GM18507 (cell line): ENCODE measurements around the gene DOHH.

Source experiments
- DNase-seq: peaks from one replicate; pipeline ENCODE4 v3.0.0; 2011; ENCODE audit warnings: low read depth; ENCODE audit not compliant: insufficient read length; ENCODE audit errors: extremely low spot score
- FAIRE-seq: peaks from 2 replicates; lab custom pipeline; 2011; peaks lifted over from hg19 to GRCh38; lab: Jason Lieb, UNC

The DOHH gene

GRCh38 chr19:3500429-3501101 lies at the start of gene DOHH:
Gene DOHH, minus strand, starts transcription at chr19:3500674. Its CDS starts 3,860 bp downstream, at chr19:3496814.
- DNase-seq (peak; percentile 88), FAIRE-seq (peak; percentile 99)

DNA sequence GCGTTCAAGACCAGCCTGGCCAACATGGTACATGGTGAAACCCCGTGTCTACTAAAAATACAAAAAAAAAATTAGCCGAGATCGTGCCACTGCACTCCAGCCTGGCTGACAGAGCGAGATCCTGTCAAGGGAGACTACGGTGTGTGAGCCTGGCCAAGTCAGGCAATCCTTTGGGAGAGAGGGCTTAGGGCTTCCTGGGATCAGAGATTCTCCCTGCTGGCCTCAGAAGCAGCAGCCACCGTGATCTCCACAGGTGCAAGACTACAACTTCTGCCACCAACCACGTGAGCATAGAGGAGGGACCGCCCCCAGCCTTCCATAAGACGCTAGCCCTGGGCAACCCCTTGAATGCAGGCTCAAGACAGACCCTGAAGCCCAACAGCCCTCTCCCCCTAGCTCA lies 49.3 kb upstream of the DOHH start:
- FAIRE-seq (no peak), DNase-seq (no peak)

- no peak for DNase-seq
- FAIRE-seq: no peak
Observed at GRCh38 chr19:3548606-3549005, 48.1 kb upstream of the DOHH start.

DNA sequence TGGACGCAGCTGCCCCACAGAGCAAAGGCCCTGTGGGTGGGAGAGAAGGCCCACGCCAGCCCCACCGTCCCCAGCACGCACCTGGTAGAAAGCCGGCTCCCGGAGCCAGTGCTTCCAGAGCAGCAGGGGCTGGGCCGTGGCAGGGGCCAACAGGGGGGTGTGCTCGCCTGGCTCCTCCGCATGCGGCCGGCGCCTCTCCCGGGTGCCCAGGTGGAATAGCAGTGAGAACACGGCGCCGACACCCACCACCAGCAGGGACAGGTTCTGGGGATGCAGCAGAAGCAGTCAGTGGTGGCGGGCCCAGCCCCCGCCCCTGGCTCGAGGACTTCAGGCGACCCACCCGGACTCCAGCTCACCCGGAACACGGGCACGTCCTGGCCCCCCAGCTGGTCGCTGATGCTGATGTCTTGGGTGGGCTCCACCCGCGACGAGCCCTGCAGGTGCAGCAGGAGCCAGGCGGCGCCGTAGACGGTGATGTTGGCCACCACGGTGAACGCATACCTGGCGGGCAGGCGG lies 47.4 kb upstream of the DOHH start:
- FAIRE-seq (no peak), DNase-seq (no peak)

DNA sequence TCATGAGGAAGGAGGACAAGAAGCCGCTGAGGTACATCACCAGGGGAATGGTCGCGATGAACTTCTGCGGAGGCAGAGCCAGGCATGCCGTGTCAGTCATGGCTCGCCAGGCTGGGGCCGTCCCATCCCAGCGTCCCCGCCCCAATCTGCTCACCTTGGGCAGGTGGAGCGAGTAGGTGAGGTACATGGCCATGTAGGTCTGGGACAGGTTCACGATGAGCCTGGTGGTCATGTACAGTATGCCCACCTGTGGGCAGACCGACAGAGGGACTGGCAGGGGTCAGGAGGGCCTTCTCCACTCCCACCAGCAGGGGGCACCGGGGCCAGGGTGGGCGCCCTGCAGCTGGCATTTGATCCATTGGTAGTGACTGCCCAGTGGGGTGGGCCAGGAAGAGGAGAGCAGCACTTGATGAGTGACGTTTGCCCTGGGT lies 46.8 kb upstream of the DOHH start:
- DNase-seq: no peak
- no peak for FAIRE-seq

DNA sequence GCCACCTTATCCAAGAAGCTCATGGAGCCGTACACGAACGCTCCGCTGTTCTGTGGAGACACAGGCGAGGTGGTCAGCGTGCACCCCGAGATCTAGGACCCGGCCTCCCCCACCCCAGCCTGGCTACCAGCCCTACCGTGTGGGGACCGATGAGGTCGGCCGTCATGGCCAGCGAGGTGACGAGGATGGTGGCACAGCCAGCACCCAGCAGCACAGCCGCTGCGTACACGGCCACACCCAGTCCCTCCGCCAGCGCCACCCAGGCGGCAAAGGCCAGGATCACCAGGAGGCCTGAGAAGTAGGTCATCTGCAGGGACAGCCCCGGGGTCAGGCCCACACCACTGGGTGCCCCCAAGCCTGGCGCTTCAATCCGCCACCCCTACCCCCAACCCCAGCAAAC lies 45.6 kb upstream of the DOHH start:
- FAIRE-seq (no peak), DNase-seq (no peak)

DNA sequence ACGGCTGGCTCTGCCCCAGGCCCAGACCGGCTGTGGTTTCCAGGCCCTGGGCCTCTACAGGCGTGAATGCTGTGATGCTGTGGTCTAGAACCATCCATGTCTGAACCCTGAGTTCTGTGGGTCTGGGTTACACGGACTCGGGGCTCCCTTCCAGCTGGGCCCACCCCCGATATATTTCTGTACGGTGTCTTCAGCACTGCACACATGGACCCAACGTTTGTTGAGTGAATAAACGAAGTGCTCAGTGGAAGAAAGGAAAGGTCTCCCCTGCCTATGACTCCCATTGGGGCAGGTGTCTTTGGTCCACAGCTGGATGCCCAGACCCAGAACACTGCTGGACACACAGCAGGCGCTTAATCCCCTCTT lies 45.2 kb upstream of the DOHH start:
- FAIRE-seq: no peak
- DNase-seq: no peak

DNA sequence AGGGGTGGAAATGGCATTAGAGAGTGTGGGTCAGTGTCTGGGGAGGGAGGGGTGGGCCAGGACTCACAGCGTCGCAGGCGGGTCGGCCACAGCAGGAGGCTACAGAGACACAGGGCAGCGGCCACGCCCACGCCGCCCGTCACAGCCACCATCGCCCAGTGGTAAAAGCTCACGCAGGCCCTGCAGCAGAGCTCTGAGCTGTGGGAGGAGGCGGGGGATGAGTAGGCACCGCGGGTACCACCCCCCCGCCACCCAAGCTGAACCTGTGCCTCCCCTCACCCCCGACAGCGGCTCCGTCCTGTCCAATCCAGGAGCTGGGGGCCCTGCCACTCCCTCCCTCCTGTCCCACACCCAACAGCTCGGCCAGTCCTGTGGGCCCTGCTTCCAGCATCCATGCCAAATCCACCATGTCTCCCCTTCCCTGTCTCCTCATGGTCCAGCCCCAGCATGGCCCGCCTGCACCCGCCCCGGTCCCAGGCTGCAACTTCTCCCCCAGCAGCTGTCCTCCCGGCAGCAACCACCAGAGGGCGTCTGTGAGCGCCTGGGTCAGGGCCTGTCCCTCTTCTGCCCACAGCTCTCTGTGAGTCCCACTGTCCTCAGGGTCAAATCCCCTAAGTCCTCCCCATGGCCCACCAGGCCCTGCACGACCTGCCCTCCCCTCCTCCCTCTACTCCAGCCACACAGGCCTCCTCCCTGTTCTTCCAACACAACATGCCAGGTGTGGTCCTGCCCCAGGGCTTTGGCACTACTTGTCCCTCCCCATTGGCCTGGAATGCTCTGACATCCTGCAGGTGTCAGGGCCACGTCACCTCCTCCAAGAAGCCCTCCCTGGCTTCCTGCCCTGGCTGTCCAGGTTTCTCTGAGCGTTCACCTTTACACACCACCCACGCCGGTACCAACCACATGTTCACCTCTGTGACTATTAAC lies 44.5 kb upstream of the DOHH start:
- FAIRE-seq: peak; percentile 68

DNA sequence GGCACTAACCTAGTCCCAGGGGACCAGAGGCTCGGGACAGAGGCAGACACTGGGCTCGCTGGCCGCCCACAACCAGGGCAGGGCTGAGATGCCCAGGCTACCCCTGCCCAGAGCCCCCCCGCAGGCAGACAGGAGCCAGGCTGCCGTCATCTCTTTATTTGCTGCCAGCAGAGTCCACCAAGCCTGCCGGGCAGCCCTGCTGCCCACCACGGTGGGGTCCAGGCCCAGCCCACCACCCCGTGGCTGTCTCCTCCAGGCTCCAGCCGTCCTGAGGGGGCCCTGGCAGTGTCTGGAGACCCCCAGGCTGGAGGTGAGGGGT lies 43.5 kb upstream of the DOHH start:
- DNase-seq: no peak
- no peak for FAIRE-seq

More for the DNA sequence above, 44.5 kb upstream of the DOHH start:
- peak; percentile 66 for DNase-seq

- FAIRE-seq (no peak), DNase-seq (no peak)
Observed at GRCh38 chr19:3543150-3544057, 42.9 kb upstream of the DOHH start.

DNA sequence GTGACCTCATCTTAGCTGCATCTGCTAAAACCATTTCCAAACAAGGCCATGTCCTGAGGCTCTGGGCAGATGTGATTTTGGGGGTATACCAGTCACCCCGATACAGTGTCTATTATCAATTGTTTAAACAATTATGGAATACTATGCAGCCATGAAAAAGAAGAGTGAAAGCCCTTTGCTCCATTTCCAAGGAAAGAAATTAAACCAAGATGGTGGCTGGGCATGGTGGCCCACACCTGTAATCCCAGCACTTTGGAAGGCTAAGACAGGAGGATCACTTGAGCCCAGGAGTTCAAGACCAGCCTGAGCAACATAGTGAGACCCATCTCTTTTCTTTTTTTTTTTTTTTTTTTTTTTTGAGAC lies 39.3 kb upstream of the DOHH start:
- FAIRE-seq (no peak), DNase-seq (no peak)

DNA sequence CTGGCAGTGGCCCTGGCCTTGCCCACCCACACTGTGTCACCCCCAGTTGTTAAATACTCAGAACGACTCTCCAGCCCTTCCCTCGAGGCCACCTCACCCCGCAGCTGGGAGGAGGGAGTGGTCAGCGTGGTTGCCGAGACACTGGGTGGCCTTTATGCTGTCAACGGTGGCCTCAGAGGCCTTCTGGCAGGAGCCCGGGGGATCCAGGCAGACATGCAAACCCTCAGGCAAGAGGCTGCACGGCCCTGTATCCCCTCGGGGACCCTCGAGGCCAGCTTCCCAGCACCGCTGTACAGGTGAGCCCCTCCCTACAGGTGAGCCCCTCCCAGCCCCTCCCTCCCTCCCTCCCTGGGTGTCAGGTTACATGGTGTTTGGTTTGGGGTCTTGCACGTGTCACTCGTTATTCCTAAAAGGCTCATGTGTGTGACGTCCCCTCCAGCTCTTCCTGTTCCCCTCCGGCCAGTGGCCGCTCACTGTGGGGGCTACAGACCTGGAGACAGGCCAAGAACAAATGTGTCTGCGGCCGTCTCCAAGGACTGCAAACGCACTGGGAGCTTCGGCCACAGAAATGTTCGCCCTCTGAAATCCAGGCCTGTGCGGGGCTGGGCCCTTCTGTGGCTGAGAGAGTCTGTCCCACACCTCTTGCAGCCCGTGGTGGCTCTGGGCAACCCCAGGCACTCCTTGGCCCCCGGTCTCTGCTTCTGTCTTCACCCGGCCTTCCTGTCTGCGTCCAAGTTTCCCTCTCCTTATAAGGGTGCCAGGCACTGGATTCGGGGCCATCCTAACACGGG lies 38.7 kb upstream of the DOHH start, which contains the start of gene TEKTIP1:
TSS of gene TEKTIP1 (plus strand) at position 210 of the 791 bp plus-strand sequence. CDS start at position 214, 4 bp downstream.
- FAIRE-seq (no peak), DNase-seq (no peak)

- DNase-seq: no peak
- no peak for FAIRE-seq
Observed at GRCh38 chr19:3538258-3538929, 37.9 kb upstream of the DOHH start.

DNA sequence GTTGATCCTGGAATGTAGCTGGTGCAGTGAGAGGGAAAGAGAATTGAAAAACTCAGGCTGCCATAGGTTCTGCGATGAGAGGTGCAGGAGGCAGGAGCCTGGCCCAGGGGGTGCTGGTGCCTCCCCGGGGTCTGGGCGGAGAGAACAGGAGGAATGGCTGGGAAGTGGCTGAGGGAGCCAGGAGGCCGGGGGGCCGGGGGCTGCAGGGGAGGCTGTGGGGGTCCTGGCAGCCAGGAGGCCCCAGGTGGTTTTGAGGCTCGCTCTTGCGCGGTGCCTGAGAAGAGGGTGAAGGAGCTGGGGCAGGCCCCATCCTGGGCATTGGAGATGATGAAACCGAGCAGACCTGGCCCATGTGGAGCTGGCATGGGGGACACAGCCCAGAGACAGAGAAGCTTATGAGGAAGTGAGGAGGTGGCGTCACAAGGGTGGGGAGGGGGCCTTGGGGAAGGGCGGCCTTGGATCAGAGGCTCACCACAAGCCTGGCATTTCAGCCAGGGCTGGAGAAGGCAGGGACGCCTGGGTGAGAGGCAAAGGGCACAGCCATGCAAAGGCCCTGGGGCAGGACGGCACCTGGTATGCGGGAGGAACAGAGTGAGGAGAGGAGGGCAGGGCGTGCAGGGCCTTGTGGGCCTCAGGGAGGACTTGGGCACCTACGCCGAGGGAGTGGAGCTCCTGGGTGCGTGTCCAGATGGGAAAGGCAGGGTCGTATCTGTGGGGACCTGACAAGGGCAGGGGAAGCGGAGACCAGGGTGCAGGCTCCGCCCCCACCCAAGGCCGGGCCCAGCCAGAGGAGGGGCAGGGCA lies 37.2 kb upstream of the DOHH start:
- no peak for DNase-seq
- no peak for FAIRE-seq

DNA sequence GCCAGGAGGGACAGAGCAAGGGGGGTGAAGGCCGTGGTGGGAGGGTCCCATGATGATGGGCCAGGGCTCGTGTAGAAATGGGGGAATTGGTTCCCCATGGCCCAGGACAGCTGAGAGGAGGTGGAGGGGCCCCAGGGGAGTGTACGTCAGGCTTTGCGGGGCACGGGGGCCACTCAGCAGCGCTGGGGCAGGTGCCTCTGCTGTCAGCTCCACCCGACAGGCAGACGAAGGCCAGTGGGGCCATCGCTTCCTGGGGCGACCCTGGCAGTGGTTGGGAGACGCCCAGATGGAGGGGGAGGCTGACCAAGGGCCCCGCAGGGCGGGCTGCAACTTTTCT lies 36.6 kb upstream of the DOHH start:
- FAIRE-seq (no peak), DNase-seq (no peak)

- no peak for FAIRE-seq
- no peak for DNase-seq
Observed at GRCh38 chr19:3536429-3537100, 36.1 kb upstream of the DOHH start.

GRCh38 chr19:3535981-3536380 lies 35.5 kb upstream of the DOHH start:
- FAIRE-seq (no peak), DNase-seq (no peak)
